SK-N-SH (cell line): ENCODE data around the gene TLE1. TPM values are rescaled to one million over a fixed set of nuclear protein-coding genes. Genes with fewer than 3 reads are reported as not detected.

Experiments
- CTCF ChIA-PET: fragments of 300-600, 350-600 bp; formaldehyde crosslinking; extraction: SDS; loops from one replicate; lab custom pipeline; 2021; lab: Yijun Ruan, JAX
- POLR2A ChIA-PET: fragments of 350-600 bp; sonication (Branson Sonifier 250); formaldehyde crosslinking; extraction: SDS; loops from one replicate; lab custom pipeline; 2020; ENCODE audit warnings: antibody characterized with exemption, inconsistent platforms; lab: Yijun Ruan, JAX
- DNase-seq: peaks from one replicate; pipeline ENCODE4 v3.0.0; 2012
- H2AFZ ChIP-seq: fragments of 200-600 bp; sonication (generic); 2 replicates; pipeline ENCODE4 v1.8.1; 2016; ENCODE audit warnings: antibody characterized with exemption, mild to moderate bottlenecking, low read depth
- H3F3A ChIP-seq: fragments of 200-600 bp; sonication (generic); replicated peaks from 2 replicates; pipeline ENCODE3; 2016; ENCODE audit warnings: antibody characterized with exemption, mild to moderate bottlenecking; ENCODE audit not compliant: insufficient read depth
- H3K27ac ChIP-seq, 2 experiments: fragments of 200-500 bp in 1 of 2; fragments of 200-600 bp in 1 of 2; sonication (Bioruptor generic) in 1 of 2; sonication (generic), shearing (Covaris generic) in 1 of 2; 2 replicates each; pipeline versions ENCODE4 v1.5.1 to v1.6.1; 2014 to 2016; ENCODE audit warnings: low read depth in 2 of 2, inconsistent platforms in 1 of 2, low read length in 1 of 2, mild to moderate bottlenecking in 1 of 2, mixed read lengths in 1 of 2
- H3K27me3 ChIP-seq: fragments of 200-600 bp; sonication (generic), shearing (Covaris generic); 2 replicates; pipeline ENCODE4 v1.6.1; 2016; ENCODE audit warnings: mixed run types; ENCODE audit not compliant: insufficient read depth
- H3K36me3 ChIP-seq, 2 experiments: fragments of 200-500 bp in 1 of 2; fragments of 200-600 bp in 1 of 2; sonication (Bioruptor generic) in 1 of 2; sonication (generic) in 1 of 2; replicated peaks in 1 of 2; 2 replicates each; pipeline versions ENCODE3 to v1.5.1; 2014 to 2016; ENCODE audit warnings: low read length in 1 of 2, mild to moderate bottlenecking in 1 of 2; ENCODE audit not compliant: insufficient read depth in 2 of 2, control insufficient read depth in 1 of 2
- H3K4me1 ChIP-seq, 2 experiments: fragments of 200-500 bp in 1 of 2; fragments of 200-600 bp in 1 of 2; sonication (Bioruptor generic) in 1 of 2; sonication (generic), shearing (Covaris generic) in 1 of 2; 2 replicates each; pipeline versions ENCODE4 v1.5.1 to v1.6.1; 2014 to 2016; ENCODE audit warnings: low read depth in 1 of 2, low read length in 1 of 2, mixed run types in 1 of 2; ENCODE audit not compliant: insufficient read depth in 2 of 2, control insufficient read depth in 1 of 2
- H3K4me2 ChIP-seq: fragments of 200-600 bp; sonication (generic), shearing (Covaris generic); 2 replicates; pipeline ENCODE4 v1.6.1; 2017; ENCODE audit warnings: mixed run types
- H3K4me3 ChIP-seq, 2 experiments: fragments of 200-500 bp in 1 of 2; fragments of 200-600 bp in 1 of 2; sonication (Bioruptor generic) in 1 of 2; sonication (generic), shearing (Covaris generic) in 1 of 2; 2 replicates each; pipeline versions ENCODE4 v1.5.1 to v1.8.1; 2014 to 2016; ENCODE audit warnings: low read depth in 2 of 2, inconsistent platforms in 1 of 2, low read length in 1 of 2, mild to moderate bottlenecking in 1 of 2, mixed read lengths in 1 of 2, moderate library complexity in 1 of 2
- H3K79me2 ChIP-seq: fragments of 200-600 bp; sonication (generic); 2 replicates; pipeline ENCODE4 v1.8.1; 2017; ENCODE audit warnings: mild to moderate bottlenecking; ENCODE audit not compliant: insufficient read depth
- H3K9ac ChIP-seq: fragments of 200-600 bp; sonication (generic); 2 replicates; pipeline ENCODE4 v1.6.1; 2017; ENCODE audit warnings: mixed run types
- H3K9me2 ChIP-seq: fragments of 200-600 bp; sonication (generic); 2 replicates; pipeline ENCODE4 v1.6.1; 2017; ENCODE audit warnings: mixed run types
- H3K9me3 ChIP-seq: fragments of 200-600 bp; sonication (generic); 2 replicates; pipeline ENCODE4 v1.6.1; 2017; ENCODE audit warnings: mixed run types, mild to moderate bottlenecking, moderate library complexity
- H4K20me1 ChIP-seq: fragments of 200-600 bp; sonication (generic); 2 replicates; pipeline ENCODE4 v1.6.1; 2017; ENCODE audit warnings: mild to moderate bottlenecking, mixed run types; ENCODE audit not compliant: insufficient read depth
- ELF1 ChIP-seq: IDR thresholded peaks from 2 replicates; pipeline ENCODE4 v1.4.0; 2012
- FOXJ3 ChIP-seq: sonication (generic); formaldehyde crosslinking; IDR thresholded peaks from 2 replicates; pipeline ENCODE4 v1.5.1; 2020; ENCODE audit warnings: mild to moderate bottlenecking, missing genetic modification reagents
- NFIC ChIP-seq: IDR thresholded peaks from 2 replicates; pipeline ENCODE4 v1.4.0; 2012; ENCODE audit warnings: borderline replicate concordance
- RCOR1 ChIP-seq: fragments of 150-350 bp; IDR thresholded peaks from 2 replicates; pipeline ENCODE4 v1.6.1; 2017; ENCODE audit warnings: antibody characterized with exemption, low read length
- RXRA ChIP-seq: IDR thresholded peaks from 2 replicates; pipeline ENCODE4 v1.4.0; 2012; ENCODE audit warnings: low read depth, mild to moderate bottlenecking, borderline replicate concordance
- TCF12 ChIP-seq: IDR thresholded peaks from 2 replicates; pipeline ENCODE4 v1.4.0; 2012
- TEAD4 ChIP-seq: IDR thresholded peaks from 2 replicates; pipeline ENCODE4 v1.4.0; 2012; ENCODE audit warnings: mild to moderate bottlenecking, borderline replicate concordance; ENCODE audit not compliant: insufficient read depth
- YY1 ChIP-seq: IDR thresholded peaks from 2 replicates; pipeline ENCODE4 v1.4.0; 2012; ENCODE audit warnings: low read depth, mild to moderate bottlenecking
- WGBS: methylation state at CpG from one replicate; pipeline ENCODE4 v1.1.6; 2017; ENCODE audit warnings: low lambda C conversion rate; 5-methylcytosine and 5-hydroxymethylcytosine counted together
- polyA plus RNA-seq, 3 experiments: library from polyadenylated mRNA; depleted of rRNA; stranded (reverse); fragments of >200 nt; gene quantifications; 2 replicates each; pipeline ENCODE4 v1.2.3, GENCODE V29; 2012

The TLE1 gene
- polyA plus RNA-seq, 1 of the 3 experiments (the other 2 are of a cell fraction) = 33.0 TPM

GRCh38 chr9:81621118-81621517 is 68.2 kb downstream of the TLE1 start:
- H3K4me3 ChIP-seq = no peak overlapping the region
- H3K4me1 ChIP-seq = no peaks in the 10 kb centered on the region; a peak in 1 of 4 replicates
- DNase-seq = no peak
- peaks cover 4 to 12% of the 10 kb centered on the region in 2 experiments for H3K36me3 ChIP-seq
- no peaks in the 10 kb centered on the region for H3K27me3 ChIP-seq
- H3K27ac ChIP-seq = no peak overlapping the region
- no peak overlapping the region for H3K9ac ChIP-seq
- no peaks in the 10 kb centered on the region for H3K9me3 ChIP-seq
- ChIA-PET POLR2A (no interaction called here), CTCF (no interaction called here)
- H3K9me2 ChIP-seq = no peaks in the 10 kb centered on the region
- no peaks in the 10 kb centered on the region for H3F3A ChIP-seq
- H2AFZ ChIP-seq = no peak overlapping the region
- 100% methylated on average over 2 of the region's 2 CpGs for WGBS
- H3K4me2 ChIP-seq = no peak overlapping the region
- TF ChIP-seq RXRA = no peak
- TF ChIP-seq FOXJ3 (CRISPR knock-in tag) = no peak
- no peak for TF ChIP-seq TCF12
- no peak for TF ChIP-seq ELF1
- no peak for TF ChIP-seq YY1
- no peaks in the 10 kb centered on the region for H3K79me2 ChIP-seq
- H4K20me1 ChIP-seq = no peaks in the 10 kb centered on the region

GRCh38 chr9:81620002-81620390 is 69.4 kb downstream of the TLE1 start:
- no peak overlapping the region for H3K9ac ChIP-seq
- no peaks in the 10 kb centered on the region for H3K79me2 ChIP-seq
- H4K20me1 ChIP-seq = no peaks in the 10 kb centered on the region
- no peak overlapping the region for H3K4me3 ChIP-seq
- no peaks in the 10 kb centered on the region for H3F3A ChIP-seq
- H3K9me3 ChIP-seq = no peaks in the 10 kb centered on the region
- CTCF ChIA-PET = no interaction called here
- H3K4me2 ChIP-seq = no peak overlapping the region
- H3K27me3 ChIP-seq = no peaks in the 10 kb centered on the region
- no peak overlapping the region for H3K27ac ChIP-seq
- TF ChIP-seq TEAD4 (no peak), RCOR1 (no peak)
- TF ChIP-seq, all 33 proteins: peak for 0
- no peak overlapping the region for H2AFZ ChIP-seq
- no peaks in the 10 kb centered on the region for H3K9me2 ChIP-seq
- WGBS = 96% methylated on average over 5 of the region's 5 CpGs
- no peak for DNase-seq
- POLR2A ChIA-PET = no interaction called here
- H3K36me3 ChIP-seq = peaks cover 4 to 12% of the 10 kb centered on the region in 2 experiments
- H3K4me1 ChIP-seq = no peaks in the 10 kb centered on the region

- TF ChIP-seq TCF12 = peak; percentile 38; the same call in 1 of the 2 replicates
- TF ChIP-seq NFIC = no peak
- H3K9ac ChIP-seq = no peak overlapping the region
- ChIA-PET CTCF (no interaction called here), POLR2A (no interaction called here)
- H3K4me3 ChIP-seq = no peak overlapping the region
- no peaks in the 10 kb centered on the region for H3F3A ChIP-seq
- H4K20me1 ChIP-seq = no peaks in the 10 kb centered on the region
- H3K4me1 ChIP-seq = no peaks in the 10 kb centered on the region
- 92% methylated on average over 3 of the region's 3 CpGs for WGBS
- no peak overlapping the region for H3K27ac ChIP-seq
- no peak overlapping the region for H2AFZ ChIP-seq
- H3K36me3 ChIP-seq = peaks cover 4 to 13% of the 10 kb centered on the region in 2 experiments
- no peak overlapping the region for H3K4me2 ChIP-seq
- no peak for DNase-seq
- H3K9me3 ChIP-seq = no peaks in the 10 kb centered on the region
- H3K79me2 ChIP-seq = no peaks in the 10 kb centered on the region
- no peaks in the 10 kb centered on the region for H3K9me2 ChIP-seq
- H3K27me3 ChIP-seq = no peaks in the 10 kb centered on the region
These were observed 69.9 kb downstream of the TLE1 start for GRCh38 chr9:81619353-81620001.
